BJ (cell line): ENCODE data around the gene TTC39A. TPM values are rescaled to one million over a fixed set of nuclear protein-coding genes. Genes with fewer than 3 reads are reported as not detected.

Experiments
- CTCF ChIA-PET: fragments of 350-600 bp; formaldehyde crosslinking; extraction: SDS; loops from one replicate; lab custom pipeline; 2021; ENCODE audit warnings: antibody characterized with exemption, inconsistent platforms; lab: Yijun Ruan, JAX
- POLR2A ChIA-PET: fragments of 300-600 bp; sonication (Branson Sonifier 250); formaldehyde crosslinking; extraction: SDS; loops from one replicate; lab custom pipeline; 2021; ENCODE audit warnings: antibody characterized with exemption; lab: Charles Lee
- DNase-seq: peaks from one replicate; pipeline ENCODE4 v3.0.0-alpha.2; 2011; ENCODE audit warnings: low read depth
- H3K27me3 ChIP-seq: 2 replicates; pipeline ENCODE4 v1.6.0; 2011; ENCODE audit warnings: low read length; ENCODE audit not compliant: control insufficient read depth, insufficient read depth
- H3K36me3 ChIP-seq: 2 replicates; pipeline ENCODE4 v1.5.1; 2011; ENCODE audit warnings: low read length; ENCODE audit not compliant: control insufficient read depth, insufficient read depth
- H3K4me3 ChIP-seq: 2 replicates; pipeline ENCODE4 v1.5.1; 2011; ENCODE audit warnings: low read depth, mild to moderate bottlenecking, control low read depth, low read length
- CTCF ChIP-seq: IDR thresholded peaks from 2 replicates; pipeline ENCODE4 v1.5.1; 2011; ENCODE audit warnings: low read depth, mild to moderate bottlenecking, control low read depth, inconsistent platforms, low read length, moderate library complexity; ENCODE audit not compliant: insufficient read depth
- polyA plus RNA-seq: library from polyadenylated mRNA; depleted of rRNA; stranded (reverse); fragments of >200 nt; gene quantifications from 2 replicates; pipeline ENCODE4 v1.2.3, GENCODE V29; 2011

The TTC39A gene
- polyA plus RNA-seq, 1 experiment, result 0.43 TPM

GRCh38 chr1:51329443-51330325 lies 678 bp downstream of the TTC39A start:
- ChIA-PET POLR2A (no interaction called here), CTCF (interaction anchor here (0.9 to 3.2 kb wide), 2 partner anchors 18 to 33 kb away, joined by 3 to 11 read pairs; no protein-coding TSS in a partner anchor)
- Histone ChIP-seq H3K4me3 (no peak overlapping the region; the same call in 1 of the 2 replicates), H3K27me3 (no peaks in the 10 kb centered on the region), H3K36me3 (no peaks in the 10 kb centered on the region)
- TF ChIP-seq CTCF, result no peak
- DNase-seq, result no peak

- TF ChIP-seq CTCF, result no peak
- Histone ChIP-seq H3K36me3 (no peaks in the 10 kb centered on the region), H3K4me3 (no peak overlapping the region), H3K27me3 (no peaks in the 10 kb centered on the region)
- CTCF ChIA-PET, result interaction anchor here (0.9 to 3.2 kb wide), 2 partner anchors 18 to 32 kb away, joined by 3 to 11 read pairs; no protein-coding TSS in a partner anchor
- POLR2A ChIA-PET, result no interaction called here
- no peak for DNase-seq
These were observed 1.4 kb downstream of the TTC39A start for GRCh38 chr1:51328926-51329325.

- CTCF ChIA-PET, result interaction anchor here (3.2 kb wide), 1 partner anchor 31 kb away, joined by 11 read pairs; no protein-coding TSS in a partner anchor
- POLR2A ChIA-PET, result no interaction called here
- H3K27me3 ChIP-seq, result no peaks in the 10 kb centered on the region
- H3K4me3 ChIP-seq, result no peak overlapping the region
- no peaks in the 10 kb centered on the region for H3K36me3 ChIP-seq
- no peak for TF ChIP-seq CTCF
- no peak for DNase-seq
These were observed 2.1 kb downstream of the TTC39A start for GRCh38 chr1:51328279-51328678.

GRCh38 chr1:51327386-51327785 lies 3.0 kb downstream of the TTC39A start:
- no peak overlapping the region for H3K4me3 ChIP-seq
- no peak for TF ChIP-seq CTCF
- POLR2A ChIA-PET, result no interaction called here
- CTCF ChIA-PET, result interaction anchor here (0.9 to 3.2 kb wide), 2 partner anchors 14 to 31 kb away, joined by 3 to 11 read pairs; no protein-coding TSS in a partner anchor
- H3K27me3 ChIP-seq, result no peaks in the 10 kb centered on the region
- no peaks in the 10 kb centered on the region for H3K36me3 ChIP-seq
- no peak for DNase-seq

GRCh38 chr1:51326839-51327238 lies 3.5 kb downstream of the TTC39A start:
- no peaks in the 10 kb centered on the region for H3K27me3 ChIP-seq
- ChIA-PET CTCF (interaction anchor here (0.9 to 3.2 kb wide), 3 partner anchors 15 to 30 kb away, joined by 3 to 11 read pairs (median 3); no protein-coding TSS in a partner anchor), POLR2A (no interaction called here)
- H3K36me3 ChIP-seq, result no peaks in the 10 kb centered on the region
- no peak overlapping the region for H3K4me3 ChIP-seq
- no peak for DNase-seq
- TF ChIP-seq CTCF, result no peak
